ENCODE measurements around the gene CCNH.

CCNH gene

GRCh38 chr5:87354496-87354895, 58.2 kb downstream of the CCNH start:
- peak; percentile 27 for DNase-seq

GRCh38 chr5:87347841-87348240, 64.9 kb downstream of the CCNH start:
- no peak for DNase-seq

GRCh38 chr5:87347272-87347671, 65.5 kb downstream of the CCNH start:
- no peak for DNase-seq

All from activated CD4-positive, alpha-beta T cell treated with anti-CD3 and anti-CD28 coated beads, Interleukin-2, amount 50 U/mL, for 16 hours (primary cell).